Keratinocyte (primary cell): ENCODE results near the gene TMEM80.

Experiments used
- EZH2 ChIP-seq: IDR thresholded peaks from one replicate; pipeline ENCODE4 v1.6.1; 2012; ENCODE audit warnings: inconsistent platforms, mild to moderate bottlenecking, low read length, moderate library complexity
- TF ChIP-seq, protein P1 (sequence below), 3 experiments: IDR thresholded peaks in 1 of 3; conservative IDR thresholded peaks in 1 of 3; optimal IDR thresholded peaks in 1 of 3; 2 replicates in 2 of 3; 3 replicates in 1 of 3; pipeline versions ENCODE3 to v1.5.1; 2011; ENCODE audit warnings: low read length in 3 of 3, mild to moderate bottlenecking in 3 of 3, moderate library complexity in 2 of 3, control low read depth in 1 of 3, inconsistent platforms in 1 of 3; ENCODE audit not compliant: insufficient read depth in 2 of 3; ENCODE audit errors: extremely low read depth in 1 of 3

DNA sequence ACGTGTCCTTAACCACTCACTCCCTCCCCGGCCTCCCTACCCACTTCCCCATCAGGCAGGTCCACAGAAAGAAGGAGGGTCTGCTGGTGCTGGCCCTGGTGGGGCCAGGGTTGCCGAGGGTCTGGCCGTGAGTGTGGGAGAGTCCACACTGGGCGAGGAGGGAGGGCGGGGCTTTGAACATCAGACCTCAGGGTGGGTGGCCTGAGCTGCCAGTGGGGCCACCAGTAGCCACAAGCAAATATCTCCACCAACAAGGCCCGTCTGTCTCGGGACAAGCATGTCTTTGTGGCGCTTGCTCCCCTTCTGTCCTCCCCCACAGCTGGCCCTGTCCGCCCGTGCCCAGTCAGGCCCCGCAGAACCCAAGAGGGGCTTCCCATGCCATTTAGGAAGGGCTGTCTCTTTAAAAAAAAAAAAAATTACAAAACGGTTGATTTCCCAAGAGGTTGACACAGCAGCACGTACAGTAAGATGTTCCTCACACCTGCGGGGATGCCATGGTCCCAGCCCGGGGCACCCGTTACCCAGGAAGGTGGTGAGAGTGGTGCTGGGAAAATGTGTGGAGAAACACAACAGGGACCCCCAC lies 34.0 kb downstream of the TMEM80 start:
- TF ChIP-seq, protein P1, sequence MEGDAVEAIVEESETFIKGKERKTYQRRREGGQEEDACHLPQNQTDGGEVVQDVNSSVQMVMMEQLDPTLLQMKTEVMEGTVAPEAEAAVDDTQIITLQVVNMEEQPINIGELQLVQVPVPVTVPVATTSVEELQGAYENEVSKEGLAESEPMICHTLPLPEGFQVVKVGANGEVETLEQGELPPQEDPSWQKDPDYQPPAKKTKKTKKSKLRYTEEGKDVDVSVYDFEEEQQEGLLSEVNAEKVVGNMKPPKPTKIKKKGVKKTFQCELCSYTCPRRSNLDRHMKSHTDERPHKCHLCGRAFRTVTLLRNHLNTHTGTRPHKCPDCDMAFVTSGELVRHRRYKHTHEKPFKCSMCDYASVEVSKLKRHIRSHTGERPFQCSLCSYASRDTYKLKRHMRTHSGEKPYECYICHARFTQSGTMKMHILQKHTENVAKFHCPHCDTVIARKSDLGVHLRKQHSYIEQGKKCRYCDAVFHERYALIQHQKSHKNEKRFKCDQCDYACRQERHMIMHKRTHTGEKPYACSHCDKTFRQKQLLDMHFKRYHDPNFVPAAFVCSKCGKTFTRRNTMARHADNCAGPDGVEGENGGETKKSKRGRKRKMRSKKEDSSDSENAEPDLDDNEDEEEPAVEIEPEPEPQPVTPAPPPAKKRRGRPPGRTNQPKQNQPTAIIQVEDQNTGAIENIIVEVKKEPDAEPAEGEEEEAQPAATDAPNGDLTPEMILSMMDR (optimal IDR thresholded peaks at IDR 0.05 in 1 of 3, IDR thresholded peaks at IDR 0.05 in 1 of 3, conservative IDR thresholded peaks at IDR 0.05 in 1 of 3; ENCODE audit: extremely low read depth in 1 of 3, insufficient read depth in 2 of 3, low read length in 3 of 3), result no peak
- TF ChIP-seq EZH2, result no peak
